GM23248 (cell line): ENCODE data around the gene CHMP3.

Source experiments
- EZH2 ChIP-seq: fragments of 200-600 bp; sonication (generic); IDR thresholded peaks from 2 replicates; pipeline ENCODE4 v1.6.1; 2018; ENCODE audit warnings: antibody characterized with exemption, mild to moderate bottlenecking; ENCODE audit not compliant: insufficient read depth, poor library complexity, severe bottlenecking
- EZH2phosphoT487 ChIP-seq: fragments of 200-600 bp; sonication (generic); IDR thresholded peaks from 2 replicates; pipeline ENCODE4 v1.6.1; 2018; ENCODE audit warnings: antibody characterized with exemption, moderate library complexity, mild to moderate bottlenecking, low read depth; ENCODE audit not compliant: insufficient read depth

DNA sequence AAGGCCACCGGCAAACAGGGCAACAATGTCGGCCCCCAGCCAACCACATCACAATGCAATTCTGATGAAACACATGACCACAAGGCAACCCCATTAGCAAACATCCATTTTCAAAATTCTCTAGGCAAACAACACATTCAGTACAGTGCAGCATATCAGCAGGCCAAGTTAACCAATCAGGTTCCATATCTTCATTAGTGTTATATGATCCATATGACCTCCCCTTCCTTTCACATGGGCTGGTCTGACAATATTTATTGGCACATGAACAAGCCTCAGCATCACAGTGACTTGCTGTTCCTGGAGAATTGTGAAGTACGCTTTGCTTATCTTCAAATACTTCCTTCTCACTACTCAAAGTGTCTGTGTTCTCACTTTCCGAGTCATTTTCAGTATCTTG, 40.7 kb upstream of the CHMP3 start:
- TF ChIP-seq EZH2phosphoT487 (no peak), EZH2 (no peak)
